Fibroblast of lung (primary cell): ENCODE measurements around the gene SULT1A1. TPM values are rescaled to one million over a fixed set of nuclear protein-coding genes. Genes with fewer than 3 reads are reported as not detected.
"Not testable (repeated sequence)": the region's sequence is repeated elsewhere in the genome, so short reads cannot be mapped to it uniquely, and the experiment has no call there.

ENCODE experiments used
- DNase-seq, 2 donors: peaks; one replicate each; pipeline versions ENCODE4 v3.0.0 to v3.0.0-alpha.2; 2010; ENCODE audit warnings: low read depth in 2 of 2
- H2AFZ ChIP-seq: 2 replicates; pipeline ENCODE4 v1.5.1; 2012; ENCODE audit warnings: low read length, control low read depth, inconsistent platforms
- H3K27ac ChIP-seq: 2 replicates; pipeline ENCODE4 v1.5.1; 2011; ENCODE audit warnings: low read length, control low read depth; ENCODE audit not compliant: insufficient read depth
- H3K27me3 ChIP-seq: 2 replicates; pipeline ENCODE4 v1.5.1; 2011; ENCODE audit warnings: mild to moderate bottlenecking, low read length; ENCODE audit not compliant: control insufficient read depth, insufficient read depth
- H3K36me3 ChIP-seq: 2 replicates; pipeline ENCODE4 v1.5.1; 2011; ENCODE audit warnings: low read length; ENCODE audit not compliant: control insufficient read depth, insufficient read depth
- H3K4me1 ChIP-seq: 2 replicates; pipeline ENCODE4 v1.5.1; 2011; ENCODE audit warnings: low read length; ENCODE audit not compliant: control insufficient read depth, insufficient read depth; ENCODE audit errors: extremely low read depth
- H3K4me2 ChIP-seq: 2 replicates; pipeline ENCODE4 v1.5.1; 2011; ENCODE audit warnings: low read length, control low read depth; ENCODE audit not compliant: insufficient read depth; ENCODE audit errors: extremely low read depth
- H3K4me3 ChIP-seq, 4 experiments: fragments of 200-600 bp in 1 of 4; sonication (generic) in 1 of 4; replicated peaks in 1 of 4; 2 replicates each; pipeline ENCODE4 v1.5.1; 2011 to 2016; ENCODE audit warnings: low read length in 4 of 4, low read depth in 3 of 4, mild to moderate bottlenecking in 3 of 4, control low read depth in 2 of 4, inconsistent platforms in 1 of 4, mixed read lengths in 1 of 4; ENCODE audit not compliant: insufficient read depth in 1 of 4; ENCODE audit errors: control extremely low read depth in 1 of 4
- H3K79me2 ChIP-seq: 2 replicates; pipeline ENCODE4 v1.5.1; 2012; ENCODE audit warnings: mild to moderate bottlenecking, low read length, inconsistent platforms; ENCODE audit not compliant: control insufficient read depth, insufficient read depth
- H3K9ac ChIP-seq: 2 replicates; pipeline ENCODE4 v1.5.1; 2011; ENCODE audit warnings: mild to moderate bottlenecking, low read length, control low read depth; ENCODE audit not compliant: insufficient read depth
- H3K9me3 ChIP-seq: 2 replicates; pipeline ENCODE4 v1.5.1; 2012; ENCODE audit warnings: low read depth, low read length; ENCODE audit not compliant: control insufficient read depth, insufficient read depth
- H4K20me1 ChIP-seq: 2 replicates; pipeline ENCODE4 v1.5.1; 2011; ENCODE audit warnings: low read length; ENCODE audit not compliant: control insufficient read depth, insufficient read depth; ENCODE audit errors: extremely low read depth
- EZH2 ChIP-seq: IDR thresholded peaks from 2 replicates; pipeline ENCODE4 v1.5.1; 2012; ENCODE audit warnings: low read length, control low read depth, mild to moderate bottlenecking; ENCODE audit errors: missing control alignments
- polyA plus RNA-seq, 2 donors: library from polyadenylated mRNA; depleted of rRNA in 1 of 2; stranded (reverse) in 1 of 2; unstranded in 1 of 2; fragments of >200 nt; gene quantifications; 2 replicates each; pipeline ENCODE4 v1.2.1, GENCODE V29; 2011 to 2012; ENCODE audit warnings: missing spikeins in 1 of 2
- total RNA-seq: library from RNA; depleted of rRNA; stranded (reverse); fragments of >200 nt; gene quantifications from 2 replicates; pipeline ENCODE4 v1.2.1, GENCODE V29; 2014
- TF ChIP-seq, protein P1 (sequence below), 2 donors: IDR thresholded peaks in 1 of 2; conservative IDR thresholded peaks in 1 of 2; 1 replicate in 1 of 2; 2 replicates in 1 of 2; pipeline ENCODE4 v1.5.1; 2011 to 2012; ENCODE audit warnings: low read length in 2 of 2, control low read depth in 1 of 2, inconsistent platforms in 1 of 2, low read depth in 1 of 2, mild to moderate bottlenecking in 1 of 2

Gene SULT1A1
- total and polyA plus RNA-seq, 2 donors (not counting 1 experiment from before 2014, with no cell fraction given) = 1.3 to 1.7 TPM

DNA sequence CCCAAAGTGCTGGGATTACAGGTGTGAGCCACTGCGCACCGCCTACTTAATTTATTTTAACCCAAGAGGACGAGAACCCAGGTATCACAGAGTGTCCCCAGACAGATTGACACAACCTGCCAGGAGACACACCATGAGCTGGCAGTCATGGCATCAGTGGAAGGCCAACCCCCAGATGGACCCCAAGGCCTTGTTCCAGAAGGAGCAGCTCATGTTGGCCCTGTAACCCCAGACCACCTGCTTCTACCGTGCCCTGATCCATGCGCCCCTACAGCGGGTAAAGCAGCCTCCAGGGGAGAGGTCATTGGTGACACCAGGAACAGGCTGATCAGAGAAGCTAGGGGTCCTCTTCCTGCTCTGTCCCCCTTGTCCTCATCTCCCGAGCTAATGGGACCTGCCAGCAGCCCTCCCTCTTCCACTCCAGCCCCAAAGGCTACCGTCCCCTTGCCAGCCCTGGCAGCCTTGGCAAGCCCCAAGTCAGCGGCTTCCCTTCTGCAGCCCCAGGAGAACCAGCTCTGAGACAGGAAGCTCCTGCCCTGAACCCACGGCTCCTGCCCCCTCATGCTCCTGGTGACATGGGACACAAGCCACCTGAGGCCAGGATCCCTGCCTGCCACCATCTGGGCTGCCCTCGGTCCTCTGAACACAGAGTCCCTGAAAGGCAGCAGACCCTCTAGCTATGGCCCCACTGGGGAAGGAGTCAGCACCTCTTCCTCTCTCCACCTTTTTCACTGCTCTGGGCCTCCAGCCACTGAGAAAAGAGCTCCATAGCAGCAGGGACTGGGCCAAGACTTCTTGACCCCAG is 6.3 kb downstream of the SULT1A1 start:
- Histone ChIP-seq H4K20me1 (no peaks in the 10 kb centered on the region), H3K79me2 (no peaks in the 10 kb centered on the region), H3K27me3 (no peaks in the 10 kb centered on the region), H3K9ac (no peak overlapping the region), H3K4me3 (no peak overlapping the region), H3K9me3 (no peaks in the 10 kb centered on the region), H3K4me1 (no peaks in the 10 kb centered on the region), H3K4me2 (no peak overlapping the region), H2AFZ (no peak overlapping the region), H3K27ac (no peak overlapping the region), H3K36me3 (no peaks in the 10 kb centered on the region)
- no peak for TF ChIP-seq EZH2
- TF ChIP-seq, protein P1, sequence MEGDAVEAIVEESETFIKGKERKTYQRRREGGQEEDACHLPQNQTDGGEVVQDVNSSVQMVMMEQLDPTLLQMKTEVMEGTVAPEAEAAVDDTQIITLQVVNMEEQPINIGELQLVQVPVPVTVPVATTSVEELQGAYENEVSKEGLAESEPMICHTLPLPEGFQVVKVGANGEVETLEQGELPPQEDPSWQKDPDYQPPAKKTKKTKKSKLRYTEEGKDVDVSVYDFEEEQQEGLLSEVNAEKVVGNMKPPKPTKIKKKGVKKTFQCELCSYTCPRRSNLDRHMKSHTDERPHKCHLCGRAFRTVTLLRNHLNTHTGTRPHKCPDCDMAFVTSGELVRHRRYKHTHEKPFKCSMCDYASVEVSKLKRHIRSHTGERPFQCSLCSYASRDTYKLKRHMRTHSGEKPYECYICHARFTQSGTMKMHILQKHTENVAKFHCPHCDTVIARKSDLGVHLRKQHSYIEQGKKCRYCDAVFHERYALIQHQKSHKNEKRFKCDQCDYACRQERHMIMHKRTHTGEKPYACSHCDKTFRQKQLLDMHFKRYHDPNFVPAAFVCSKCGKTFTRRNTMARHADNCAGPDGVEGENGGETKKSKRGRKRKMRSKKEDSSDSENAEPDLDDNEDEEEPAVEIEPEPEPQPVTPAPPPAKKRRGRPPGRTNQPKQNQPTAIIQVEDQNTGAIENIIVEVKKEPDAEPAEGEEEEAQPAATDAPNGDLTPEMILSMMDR (conservative IDR thresholded peaks at IDR 0.05 in 1 of 2, IDR thresholded peaks at IDR 0.05 in 1 of 2; ENCODE audit: low read depth in 1 of 2, low read length in 2 of 2) = no peak
- no peak for DNase-seq

DNA sequence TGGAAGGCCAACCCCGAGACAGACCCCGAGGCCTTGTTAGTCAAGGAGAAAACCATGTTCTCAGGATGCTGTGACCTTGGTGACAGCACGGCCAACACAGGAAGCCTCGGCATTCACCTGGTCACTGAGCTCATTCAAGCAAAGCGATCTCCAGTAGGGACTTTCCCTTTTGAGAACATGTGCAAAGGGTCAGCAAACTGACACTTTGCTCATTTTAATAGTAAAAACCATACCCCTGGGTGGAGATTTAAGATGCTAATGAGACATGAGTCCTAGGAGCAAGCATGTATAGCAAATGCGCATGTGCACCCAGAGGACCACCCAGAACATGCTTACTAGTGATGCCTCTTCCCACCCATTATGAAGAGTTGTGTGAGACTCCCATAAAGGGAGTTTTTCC is 7.3 kb downstream of the SULT1A1 start:
- H3K4me3 ChIP-seq = no peak overlapping the region
- H3K9ac ChIP-seq = no peak overlapping the region
- H3K27ac ChIP-seq = no peak overlapping the region
- H3K27me3 ChIP-seq = no peaks in the 10 kb centered on the region
- no peaks in the 10 kb centered on the region for H4K20me1 ChIP-seq
- no peaks in the 10 kb centered on the region for H3K36me3 ChIP-seq
- H2AFZ ChIP-seq = no peak overlapping the region
- no peak overlapping the region for H3K4me2 ChIP-seq
- no peaks in the 10 kb centered on the region for H3K79me2 ChIP-seq
- no peak for DNase-seq
- no peaks in the 10 kb centered on the region for H3K4me1 ChIP-seq
- H3K9me3 ChIP-seq = no peaks in the 10 kb centered on the region
- TF ChIP-seq EZH2 = no peak
- TF ChIP-seq, protein P1 (conservative IDR thresholded peaks at IDR 0.05 in 1 of 2, IDR thresholded peaks at IDR 0.05 in 1 of 2; ENCODE audit: low read depth in 1 of 2, low read length in 2 of 2) = no peak

DNA sequence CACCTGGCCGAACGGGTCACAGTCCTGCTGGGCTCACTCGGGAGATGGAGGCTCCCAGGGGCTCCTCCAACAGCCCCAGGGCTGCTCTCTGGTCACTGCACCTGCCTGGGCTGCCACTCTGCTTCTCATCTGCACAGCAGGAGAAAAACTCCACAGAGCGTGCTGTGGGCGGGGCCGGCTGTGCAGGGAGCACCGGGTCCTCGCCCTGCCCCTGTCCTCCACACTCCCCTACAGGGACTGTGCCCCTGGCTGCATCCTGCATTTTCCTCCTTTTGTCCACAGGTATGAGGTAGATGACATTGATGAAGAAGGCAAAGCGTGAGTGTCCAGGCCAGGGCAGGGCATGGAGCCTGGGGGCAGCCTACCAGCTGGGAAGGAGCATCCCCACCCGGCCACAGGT is 7.8 kb downstream of the SULT1A1 start:
- not testable (repeated sequence) for DNase-seq, H4K20me1 ChIP-seq, H3K36me3 ChIP-seq, H3K4me1 ChIP-seq, H3K4me2 ChIP-seq, H3K79me2 ChIP-seq, H3K27me3 ChIP-seq, H3K9ac ChIP-seq, H3K4me3 ChIP-seq, H2AFZ ChIP-seq, H3K9me3 ChIP-seq, H3K27ac ChIP-seq

DNA sequence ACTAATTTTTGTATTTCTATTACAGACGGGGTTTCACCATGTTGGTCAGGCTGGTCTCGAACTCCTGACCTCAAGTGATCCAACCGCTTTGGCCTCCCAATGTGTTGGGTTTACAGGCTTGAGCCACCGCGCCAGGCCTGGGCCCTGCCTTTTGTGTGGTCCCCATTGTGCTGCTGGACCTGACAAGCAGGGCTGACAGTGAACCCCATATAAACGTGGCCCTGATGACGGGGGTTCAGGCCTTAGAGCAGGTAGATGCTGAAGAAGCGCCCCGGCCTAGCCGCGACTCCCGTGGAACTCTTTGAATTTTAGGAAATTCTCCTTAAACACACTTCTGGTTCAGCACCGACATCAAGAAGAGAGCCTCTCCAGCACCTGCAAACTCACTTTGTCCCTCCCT is 8.3 kb downstream of the SULT1A1 start:
- H3K4me1 ChIP-seq, H3K9me3 ChIP-seq, H2AFZ ChIP-seq, DNase-seq, H3K27me3 ChIP-seq, H3K27ac ChIP-seq, H3K4me3 ChIP-seq, H4K20me1 ChIP-seq, H3K79me2 ChIP-seq, H3K4me2 ChIP-seq, H3K36me3 ChIP-seq, H3K9ac ChIP-seq: not testable (repeated sequence)

DNA sequence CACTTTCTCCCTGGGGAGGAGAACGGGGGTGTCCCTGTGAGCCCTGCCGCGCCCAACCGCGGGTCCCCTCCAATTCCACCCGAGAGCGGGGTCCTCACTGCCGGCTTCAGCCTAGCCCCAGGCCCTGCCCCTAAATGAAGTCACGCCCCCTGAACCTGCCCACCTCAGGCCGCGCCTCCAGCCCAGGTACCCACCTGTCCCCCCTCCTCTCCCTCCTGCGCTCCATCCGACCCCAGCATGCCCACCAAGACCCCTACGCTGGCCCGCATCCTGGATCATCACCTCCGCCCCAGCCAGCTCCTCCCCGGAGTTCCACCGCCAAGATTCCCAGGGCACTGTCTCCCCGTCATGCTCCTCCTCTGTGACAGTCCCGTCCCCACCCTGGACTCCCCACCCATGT is 8.9 kb downstream of the SULT1A1 start:
- not testable (repeated sequence) for H4K20me1 ChIP-seq, H3K27ac ChIP-seq, H3K79me2 ChIP-seq, H3K4me1 ChIP-seq, H3K4me3 ChIP-seq, DNase-seq, H2AFZ ChIP-seq, H3K9me3 ChIP-seq, H3K9ac ChIP-seq, H3K4me2 ChIP-seq, H3K36me3 ChIP-seq, H3K27me3 ChIP-seq
